GM19372 (cell line): ENCODE results near the gene CASP14.
"Not testable (repeated sequence)": the region's sequence is repeated elsewhere in the genome, so short reads cannot be mapped to it uniquely, and the experiment has no call there.

Experiments
- ATAC-seq: cut with Tn5 transposase; IDR thresholded peaks from one replicate; pipeline ENCODE4 v1.9.1; 2021; ENCODE audit warnings: mild to moderate bottlenecking, low read depth, moderate library complexity; ENCODE audit not compliant: unreplicated experiment

CASP14 gene

DNA sequence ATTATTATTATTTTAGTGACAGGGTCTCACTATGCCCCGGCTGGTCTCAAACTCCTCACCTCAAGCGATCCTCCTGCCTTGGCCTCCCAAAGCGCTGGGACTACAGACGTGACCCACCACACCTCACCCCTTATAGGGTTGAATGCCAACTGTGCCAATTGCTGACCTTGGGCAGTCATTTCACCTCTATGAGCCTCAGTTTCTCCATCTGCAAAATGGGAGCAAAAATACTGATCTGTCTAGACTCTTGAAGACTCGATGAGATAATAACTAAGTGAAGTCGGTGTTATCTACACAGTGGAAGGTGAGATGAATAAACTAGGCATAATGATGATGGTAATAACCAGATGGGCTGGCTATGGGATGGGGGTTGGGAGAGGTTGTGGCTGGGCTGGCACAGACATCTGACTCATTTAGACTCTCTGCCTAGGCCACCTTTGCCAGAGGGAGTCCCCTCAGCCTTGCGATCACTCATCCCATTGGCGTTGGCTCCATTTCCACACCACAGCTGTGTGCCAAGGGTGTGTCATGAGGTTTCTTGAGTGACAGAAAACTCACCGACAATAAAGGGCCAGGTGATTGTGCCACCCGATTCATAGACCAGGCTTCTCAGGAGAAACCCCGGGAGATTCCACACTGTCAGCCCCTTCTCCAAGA lies at the start of gene CASP14:
CASP14 (plus strand) TSS at position 596 of the 657 bp plus-strand sequence. CDS start 2,772 bp downstream, outside the sequence.
- ATAC-seq, result no peak

DNA sequence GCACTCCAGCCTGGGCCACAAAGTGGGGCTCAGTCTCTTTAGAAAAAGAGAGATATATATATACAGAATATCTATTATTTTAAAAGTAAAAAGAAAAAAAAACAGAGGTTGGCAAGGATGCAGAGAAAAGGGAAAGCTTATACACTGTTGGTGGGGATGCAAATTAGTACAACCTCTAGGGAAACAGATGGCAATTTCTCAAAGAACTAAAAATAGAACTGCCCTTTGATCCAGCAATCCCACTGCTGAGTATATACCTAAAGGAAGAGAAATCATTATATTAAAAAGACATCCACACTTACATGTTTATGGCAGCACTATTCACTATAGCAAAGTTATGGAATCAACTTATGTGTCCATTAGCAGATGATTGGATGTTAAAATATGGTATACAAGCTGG lies 41.0 kb upstream of the CASP14 start:
- ATAC-seq, result no peak

GRCh38 chr19:15010501-15011300 lies 38.6 kb upstream of the CASP14 start:
- no peak for ATAC-seq

DNA sequence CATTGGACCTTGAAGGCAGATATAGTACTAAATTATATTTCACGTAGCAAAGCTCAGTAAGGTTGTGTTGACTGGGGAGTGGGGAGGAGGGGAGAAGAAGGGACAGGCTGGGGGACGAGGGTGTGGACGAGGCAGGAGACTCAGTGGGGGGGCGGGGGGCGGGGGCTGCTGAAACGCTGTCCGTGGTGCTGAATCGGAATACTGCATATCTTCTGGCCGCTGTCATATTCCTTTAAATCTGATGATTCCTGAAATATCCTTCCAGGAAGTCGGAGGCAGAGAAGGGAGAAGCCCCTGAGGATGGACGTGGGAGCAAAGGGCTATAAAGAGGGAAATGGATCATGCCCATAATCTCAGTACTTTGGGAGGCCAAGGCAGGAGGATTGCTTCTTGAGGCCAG lies 34.7 kb upstream of the CASP14 start:
- ATAC-seq, result no peak

GRCh38 chr19:15015946-15016542 lies 33.2 kb upstream of the CASP14 start:
- ATAC-seq, result no peak

DNA sequence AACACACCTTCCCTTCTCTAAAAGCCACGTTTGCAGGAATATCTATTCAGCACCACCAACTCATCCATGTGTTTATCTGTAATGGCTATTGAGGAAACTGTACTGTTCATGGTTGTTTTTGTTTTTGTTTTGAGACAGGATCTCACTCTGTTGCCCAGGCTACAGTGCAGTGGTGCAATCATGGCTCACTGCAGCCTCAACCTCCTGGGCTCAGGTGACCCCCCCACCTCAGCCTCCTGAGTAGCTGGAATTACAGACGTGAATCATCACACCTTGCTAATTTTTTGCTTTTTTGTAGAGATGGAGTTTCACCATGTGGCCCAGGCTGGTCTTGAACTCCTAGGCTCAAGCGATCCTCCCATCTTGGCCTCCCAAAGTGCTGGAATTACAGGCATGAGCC lies 30.4 kb upstream of the CASP14 start:
- ATAC-seq, result not testable (repeated sequence)

DNA sequence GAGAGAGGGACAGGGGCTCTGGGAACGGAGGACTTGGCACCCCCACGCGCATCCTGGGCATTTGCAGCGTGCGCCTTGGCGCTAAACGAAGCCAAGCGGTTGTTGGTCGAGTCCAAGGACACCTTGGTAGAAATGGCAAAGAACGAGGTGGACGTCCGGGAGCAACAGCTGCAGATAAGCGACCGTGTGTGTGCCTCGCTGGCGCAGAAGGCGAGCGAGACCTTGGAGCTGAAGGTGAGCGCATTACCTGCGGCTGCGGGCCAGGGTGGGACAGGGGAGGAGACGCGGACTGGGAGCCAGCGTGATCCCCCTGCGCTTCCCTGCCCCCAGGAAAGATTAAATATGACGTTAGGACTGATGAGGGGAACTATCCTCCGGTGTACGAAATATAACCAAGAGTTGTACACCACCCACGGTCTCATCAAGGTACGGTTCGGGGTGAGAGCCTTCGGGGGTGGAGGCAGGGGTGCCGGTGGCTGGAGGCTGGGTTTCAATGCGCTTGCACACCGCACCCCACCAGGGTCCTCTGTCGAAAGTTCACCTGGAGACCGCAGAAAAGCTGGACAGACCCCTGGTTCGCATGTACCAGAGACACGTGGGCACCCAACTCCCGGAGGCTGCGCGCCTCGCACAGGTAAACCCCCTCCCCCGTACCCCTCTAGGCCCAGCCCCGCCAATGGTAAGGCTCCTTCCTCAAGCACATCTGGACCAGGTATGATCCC lies 27.8 kb upstream of the CASP14 start:
- no peak for ATAC-seq

DNA sequence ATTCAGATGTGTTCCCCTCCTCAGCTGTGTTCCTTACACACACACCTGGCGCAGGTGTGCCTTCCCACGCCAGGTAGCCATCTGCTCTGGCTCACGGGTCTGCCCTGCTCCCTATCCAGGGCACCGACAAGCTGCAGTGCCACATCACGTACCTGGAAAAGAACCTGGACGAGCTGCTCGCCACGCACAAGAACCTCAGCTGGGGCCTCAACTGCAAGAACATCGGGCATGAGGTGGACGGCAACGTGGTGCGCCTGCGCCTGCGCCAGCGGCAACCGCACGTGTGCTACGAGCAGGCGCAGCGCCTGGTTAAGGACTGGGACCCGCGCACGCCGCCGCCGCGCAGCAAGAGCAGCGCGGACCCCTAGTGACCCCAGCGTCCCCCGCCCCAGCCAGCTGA lies 26.5 kb upstream of the CASP14 start:
- no peak for ATAC-seq

GRCh38 chr19:15025217-15025616 lies 24.1 kb upstream of the CASP14 start:
- no peak for ATAC-seq

DNA sequence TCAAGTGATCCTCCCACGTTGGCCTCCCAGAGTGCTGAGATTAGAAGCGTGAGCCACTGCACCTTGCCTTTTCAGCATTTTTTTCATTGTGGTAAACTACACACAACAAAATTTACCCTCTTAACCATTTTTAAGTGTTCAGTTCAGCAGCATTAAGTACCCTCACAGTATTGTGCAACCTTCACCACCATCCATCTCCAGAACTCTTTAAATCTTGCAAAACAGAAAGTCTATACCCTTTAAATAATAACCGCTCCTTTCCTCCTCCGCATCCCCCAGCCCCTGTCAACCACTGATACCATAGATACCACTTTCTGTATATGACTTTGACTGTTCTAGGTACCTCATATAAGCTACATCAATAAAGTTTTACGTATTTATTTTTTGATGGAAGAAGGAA lies 20.8 kb upstream of the CASP14 start:
- ATAC-seq, result no peak

DNA sequence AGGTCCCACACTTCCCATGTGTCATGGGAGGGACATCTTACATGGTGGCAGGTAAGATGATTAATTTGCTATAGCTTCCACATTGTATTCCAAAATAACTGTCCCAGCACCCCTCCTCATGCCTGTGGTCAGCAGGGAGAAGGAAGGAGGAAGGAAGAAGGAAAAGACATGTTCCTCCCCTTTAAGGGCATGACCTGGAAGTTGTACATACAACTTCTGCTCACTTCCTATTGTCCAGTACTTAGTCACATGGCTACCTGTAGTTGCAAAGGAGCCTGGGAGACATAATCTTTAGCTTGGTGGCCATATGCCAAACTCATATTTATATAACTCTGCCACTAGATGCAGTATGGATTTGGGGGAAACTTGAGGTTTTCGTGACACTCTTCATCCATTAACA lies 17.6 kb upstream of the CASP14 start:
- no peak for ATAC-seq

- ATAC-seq, result no peak
These were observed 13.4 kb upstream of the CASP14 start for GRCh38 chr19:15035795-15036311.

DNA sequence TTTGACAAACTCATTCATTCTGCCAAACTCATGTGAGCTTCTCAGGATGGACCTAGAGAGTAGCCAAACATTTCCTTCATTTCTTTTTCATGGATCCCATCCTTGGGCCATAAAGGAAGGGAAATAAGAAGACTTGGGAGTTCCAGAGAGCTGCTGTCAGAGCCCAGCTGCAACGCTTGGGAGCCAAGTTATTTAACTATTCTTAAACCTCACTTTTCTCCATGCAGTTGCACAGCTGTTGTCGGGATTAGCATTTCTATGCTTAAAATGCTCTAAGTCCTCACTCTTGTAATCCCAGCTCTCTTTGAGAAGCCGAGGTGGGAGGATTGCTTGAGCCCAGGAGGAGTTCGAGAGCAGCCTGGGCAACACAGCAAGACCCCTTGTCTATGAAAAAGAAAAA lies 11.7 kb upstream of the CASP14 start:
- ATAC-seq, result no peak

- ATAC-seq, result no peak
These were observed 11.0 kb upstream of the CASP14 start for GRCh38 chr19:15038294-15038693.

GRCh38 chr19:15042003-15042402 lies 7.3 kb upstream of the CASP14 start:
- no peak for ATAC-seq

DNA sequence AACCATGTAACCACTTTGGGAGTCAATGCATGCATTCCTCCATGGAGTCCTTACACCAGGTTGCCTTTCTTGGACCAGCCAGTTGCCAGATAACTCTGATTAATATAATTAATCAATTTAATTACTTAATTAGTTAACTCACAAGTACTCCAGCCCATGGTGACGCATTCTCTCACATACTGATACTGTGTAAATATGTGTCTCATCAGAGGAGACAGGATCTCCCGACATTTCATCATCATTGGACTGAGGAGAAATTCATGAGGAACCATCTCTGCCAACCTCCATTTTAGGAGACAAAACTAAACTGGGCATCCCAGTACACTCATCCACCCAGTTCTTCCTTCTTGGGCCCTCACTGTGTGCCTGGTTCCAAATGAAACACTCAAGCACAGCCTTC lies 6.5 kb upstream of the CASP14 start:
- ATAC-seq, result no peak

GRCh38 chr19:15045506-15045905 lies 3.8 kb upstream of the CASP14 start:
- ATAC-seq, result no peak

DNA sequence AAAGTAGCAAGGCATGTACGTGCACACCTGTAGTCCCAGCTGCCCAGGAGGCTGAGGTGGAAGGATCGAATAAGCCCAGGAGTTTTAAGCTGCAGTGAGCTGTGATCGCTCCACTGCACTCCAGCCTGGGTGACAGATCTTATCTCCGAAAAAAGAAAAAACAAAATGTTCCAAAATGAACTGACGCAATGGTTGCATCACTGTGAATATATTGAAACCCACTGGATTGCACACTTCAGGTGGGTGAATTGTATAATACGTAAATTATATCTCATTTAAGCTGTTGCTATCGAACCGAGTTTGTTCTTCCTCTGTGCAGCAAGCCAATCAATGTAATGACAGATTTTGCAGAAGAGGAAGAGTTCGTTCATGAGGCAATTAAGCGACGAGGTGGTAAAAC lies 1.6 kb upstream of the CASP14 start:
- no peak for ATAC-seq

DNA sequence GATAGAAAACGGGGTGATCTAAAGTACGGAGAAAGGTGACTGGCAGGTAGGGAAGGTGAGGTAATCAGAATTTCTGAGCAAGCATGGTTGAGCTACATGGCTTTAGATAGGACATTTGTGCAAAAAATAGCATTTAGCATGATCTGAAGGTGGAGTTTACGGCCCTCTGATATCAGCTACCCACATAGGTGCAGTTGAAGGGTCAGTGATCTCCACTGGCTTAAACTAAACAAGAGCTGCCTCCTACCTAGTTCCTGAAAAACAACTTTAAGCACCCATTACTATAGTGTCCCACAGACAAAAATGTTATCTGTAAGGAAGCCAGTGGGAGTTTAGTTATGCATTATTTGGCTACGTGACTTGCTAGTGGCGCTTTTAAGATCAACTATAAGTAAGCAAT lies 1.2 kb upstream of the CASP14 start:
- ATAC-seq, result no peak

- no peak for ATAC-seq
These were observed 1.4 kb downstream of the CASP14 start for GRCh38 chr19:15050639-15051038.

DNA sequence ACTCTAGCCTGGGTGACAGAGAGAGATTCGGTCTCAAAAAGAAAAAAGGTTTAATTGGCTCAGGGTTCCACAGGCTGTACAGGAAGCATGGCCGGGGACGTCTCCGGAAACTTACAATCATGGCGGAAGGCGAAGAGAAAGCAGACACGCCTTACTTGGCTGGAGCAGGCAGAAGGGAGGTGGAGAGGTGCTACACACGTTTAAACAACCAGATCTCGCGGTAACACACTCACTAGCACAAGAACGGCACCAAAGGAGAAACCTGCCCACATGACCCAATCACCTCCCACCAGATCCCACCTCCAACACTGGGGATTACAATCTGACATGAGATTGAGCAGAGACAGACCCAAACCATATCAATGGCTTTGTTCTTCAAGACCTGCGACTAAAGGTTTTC lies 12.8 kb downstream of the CASP14 start:
- ATAC-seq, result no peak
